T-cell (primary cell): ENCODE data around the gene ATAT1. TPM values are rescaled to one million over a fixed set of nuclear protein-coding genes. Genes with fewer than 3 reads are reported as not detected.

Experiments used
- ATAC-seq, 4 experiments: fragments of 200-7000 bp in 3 of 4; fragments of 150-1000 bp in 1 of 4; cut with Tn5 transposase; replicated peaks in 1 of 4; 1 replicate in 3 of 4; 2 replicates in 1 of 4; pipeline ENCODE4 v1.10.0; 2021; ENCODE audit warnings: moderate library complexity in 3 of 4, mild to moderate bottlenecking in 2 of 4, moderate number of reproducible peaks in 1 of 4
- CTCF ChIA-PET, 2 donors: fragments of 300-600 bp; sonication (Branson Sonifier 250); formaldehyde crosslinking; loops; one replicate each; lab custom pipeline; 2022; ENCODE audit warnings: antibody characterized with exemption in 2 of 2; lab: Charles Lee
- POLR2A ChIA-PET, 2 donors: fragments of 300-600 bp; sonication (Branson Sonifier 250); formaldehyde crosslinking; loops; one replicate each; lab custom pipeline; 2022; ENCODE audit warnings: antibody characterized with exemption in 2 of 2; lab: Charles Lee
- DNase-seq, 35 experiments: peaks; one replicate each; pipeline versions ENCODE4 v3.0.0 to v3.0.0-alpha.2; 2013 to 2023
- H3K27ac ChIP-seq: one replicate; pipeline ENCODE4 v1.5.1; 2013; ENCODE audit warnings: low read length
- H3K27me3 ChIP-seq, 2 experiments: replicated peaks in 1 of 2; 1 replicate in 1 of 2; 2 replicates in 1 of 2; pipeline versions ENCODE4 v1.6.1 to v1.7.0; 2013; ENCODE audit warnings: low read length in 1 of 2, mixed read lengths in 1 of 2; ENCODE audit not compliant: control insufficient read depth in 2 of 2, insufficient read depth in 2 of 2; ENCODE audit errors: extremely low read depth in 1 of 2
- H3K36me3 ChIP-seq, 2 donors: 1 replicate in 1 of 2; 2 replicates in 1 of 2; pipeline versions ENCODE4 v1.6.1 to v1.7.0; 2013; ENCODE audit warnings: low read length in 1 of 2; ENCODE audit not compliant: control insufficient read depth in 2 of 2, insufficient read depth in 1 of 2; ENCODE audit errors: extremely low read depth in 1 of 2
- H3K4me1 ChIP-seq, 2 experiments: 1 replicate in 1 of 2; 2 replicates in 1 of 2; pipeline versions ENCODE4 v1.6.1 to v1.7.0; 2013; ENCODE audit warnings: low read length in 2 of 2, mixed read lengths in 1 of 2; ENCODE audit not compliant: insufficient read depth in 2 of 2, control insufficient read depth in 1 of 2; ENCODE audit errors: extremely low read depth in 1 of 2
- H3K4me3 ChIP-seq, 2 donors: 1 replicate in 1 of 2; 2 replicates in 1 of 2; pipeline versions ENCODE4 v1.5.1 to v1.7.0; 2013; ENCODE audit warnings: mild to moderate bottlenecking in 2 of 2, low read length in 1 of 2, moderate library complexity in 1 of 2; ENCODE audit not compliant: control insufficient read depth in 1 of 2; ENCODE audit errors: extremely low read depth in 1 of 2
- H3K9me3 ChIP-seq: 2 replicates; pipeline ENCODE4 v1.7.0; 2013
- H3K27ac Mint-ChIP-seq, 2 donors: one replicate each; pipeline ENCODE4 v1.8.0; 2020 to 2021; ENCODE audit warnings: mild to moderate bottlenecking in 2 of 2, mixed read lengths in 2 of 2
- H3K27me3 Mint-ChIP-seq, 2 donors: one replicate each; pipeline ENCODE4 v1.8.0; 2021 to 2022; ENCODE audit warnings: mixed read lengths in 2 of 2
- H3K36me3 Mint-ChIP-seq: one replicate; pipeline ENCODE4 v1.8.0; 2021; ENCODE audit warnings: mixed read lengths
- H3K4me1 Mint-ChIP-seq, 3 donors: one replicate each; pipeline ENCODE4 v1.8.0; 2020 to 2022; ENCODE audit warnings: mixed read lengths in 3 of 3, mild to moderate bottlenecking in 1 of 3
- H3K4me3 Mint-ChIP-seq, 3 donors: one replicate each; pipeline ENCODE4 v1.8.0; 2020 to 2022; ENCODE audit warnings: mild to moderate bottlenecking in 3 of 3, mixed read lengths in 3 of 3, moderate library complexity in 3 of 3
- H3K9me3 Mint-ChIP-seq, 3 donors: one replicate each; pipeline ENCODE4 v1.8.0; 2020 to 2022; ENCODE audit warnings: mixed read lengths in 3 of 3
- WGBS: methylation state at CpG from one replicate; pipeline ENCODE4 v1.1.5; 2013; ENCODE audit warnings: missing lambda C conversion rate; ENCODE audit not compliant: insufficient coverage; 5-methylcytosine and 5-hydroxymethylcytosine counted together
- total RNA-seq, 35 experiments: library from RNA in 6 of 35; stranded (reverse) in 6 of 35; fragments of 120-200 nt in 1 of 35; gene quantifications; one replicate each; pipeline versions ENCODE4 v1.2.1 to v1.2.4 and lab custom pipeline; 2013 to 2026

ATAT1 gene
- total RNA-seq, 5 donors from 2014 or later (not counting 1 experiment from before 2014, with no cell fraction given): 6.9 to 11.8 (median 10.4) TPM

GRCh38 chr6:30682143-30683117 lies 55.8 kb downstream of the ATAT1 start:
- no peaks in the 10 kb centered on the region for H3K27me3 ChIP-seq
- no peaks in the 10 kb centered on the region for H3K9me3 ChIP-seq
- H3K4me3 ChIP-seq: peak overlapping the region; percentile 92 to 100
- H3K27ac ChIP-seq: peak overlapping the region; percentile 81
- ChIA-PET POLR2A (interaction anchor here (0.6 to 1.9 kb wide), 7 partner anchors 35 to 1062 kb away, joined by 3 to 9 read pairs (median 4); partner anchors contain the start of gene MDC1 (in 1 of the 2)), CTCF (interaction anchor here (0.6 to 12.3 kb wide), 6 partner anchors 10 to 199 kb away, joined by 4 to 254 read pairs (median 4); partner anchors contain the start of genes DHX16 (in 1 of the 2), MDC1 (in 1 of the 2) and TUBB (in 1 of the 2))
- peaks cover 35 to 62% (median 37%) of the 10 kb centered on the region in 3 donors for H3K4me1 Mint-ChIP-seq
- H3K4me1 ChIP-seq: peaks cover 15 to 48% of the 10 kb centered on the region in 2 experiments
- no peaks in the 10 kb centered on the region for H3K27me3 Mint-ChIP-seq
- H3K4me3 Mint-ChIP-seq: peak overlapping the region; percentile 92 to 97 (median 96)
- H3K36me3 Mint-ChIP-seq: peaks cover 34% of the 10 kb centered on the region
- H3K9me3 Mint-ChIP-seq: no peaks in the 10 kb centered on the region
- 0% methylated on average over 6 of the region's 11 CpGs for WGBS
- H3K27ac Mint-ChIP-seq: peak overlapping the region; percentile 94 to 96
- ATAC-seq (peak; percentile 70 to 75 (median 70)), DNase-seq (peak; percentile 77 to 93 (median 88))
- H3K36me3 ChIP-seq: peaks cover 2 to 38% of the 10 kb centered on the region in 2 donors

- H3K4me3 ChIP-seq: peak overlapping the region; percentile 92 to 100
- WGBS: 0% methylated on average over 5 of the region's 7 CpGs
- Mint-ChIP-seq H3K36me3 (peaks cover 34% of the 10 kb centered on the region), H3K4me3 (peak overlapping the region; percentile 92 to 97 (median 96)), H3K4me1 (peaks cover 44 to 72% (median 46%) of the 10 kb centered on the region in 3 donors), H3K27ac (peak overlapping the region; percentile 94 to 96), H3K9me3 (no peaks in the 10 kb centered on the region), H3K27me3 (no peaks in the 10 kb centered on the region)
- H3K4me1 ChIP-seq: peaks cover 20 to 50% of the 10 kb centered on the region in 2 experiments
- ChIA-PET CTCF (interaction anchor here in 1 of 2 donors (12.3 kb wide), 1 partner anchor 38 kb away, joined by 254 read pairs; the partner anchor contains the start of genes MDC1 and TUBB), POLR2A (interaction anchor here in 1 of 2 donors (1.9 kb wide), 1 partner anchor 39 kb away, joined by 9 read pairs; no protein-coding TSS in a partner anchor)
- ATAC-seq: no peak
- peaks cover 0 to 28% of the 10 kb centered on the region in 2 donors for H3K36me3 ChIP-seq
- no peaks in the 10 kb centered on the region for H3K9me3 ChIP-seq
- peak overlapping the region; percentile 81 for H3K27ac ChIP-seq
- DNase-seq: peak in 2 of 35 experiments; percentile 15 to 23
- H3K27me3 ChIP-seq: no peaks in the 10 kb centered on the region
Observed at GRCh38 chr6:30683183-30683979, 56.7 kb downstream of the ATAT1 start.

- H3K27ac Mint-ChIP-seq: peak overlapping the region; percentile 94 to 96
- H3K9me3 Mint-ChIP-seq: no peaks in the 10 kb centered on the region
- H3K4me3 Mint-ChIP-seq: peak overlapping the region; percentile 92 to 97 (median 96)
- Histone ChIP-seq H3K27me3 (no peaks in the 10 kb centered on the region), H3K27ac (peak overlapping the region; percentile 81), H3K36me3 (peaks cover 0 to 22% of the 10 kb centered on the region in 2 donors), H3K4me1 (peaks cover 20 to 50% of the 10 kb centered on the region in 2 experiments), H3K9me3 (no peaks in the 10 kb centered on the region), H3K4me3 (peak overlapping the region; percentile 92 to 100)
- DNase-seq (peak in 1 of 35 experiments; percentile 13), ATAC-seq (no peak)
- peaks cover 44 to 73% (median 47%) of the 10 kb centered on the region in 3 donors for H3K4me1 Mint-ChIP-seq
- CTCF ChIA-PET: interaction anchor here in 1 of 2 donors (12.3 kb wide), 1 partner anchor 37 kb away, joined by 254 read pairs; the partner anchor contains the start of genes MDC1 and TUBB
- 0% methylated on average over 1 of the region's 2 CpGs for WGBS
- POLR2A ChIA-PET: no interaction called here
- H3K27me3 Mint-ChIP-seq: no peaks in the 10 kb centered on the region
- H3K36me3 Mint-ChIP-seq: peaks cover 31% of the 10 kb centered on the region
Observed at GRCh38 chr6:30683980-30684338, 57.3 kb downstream of the ATAT1 start.

- peak overlapping the region; percentile 92 to 97 (median 96) for H3K4me3 Mint-ChIP-seq
- ATAC-seq: no peak
- peaks cover 26% of the 10 kb centered on the region for H3K36me3 Mint-ChIP-seq
Observed at GRCh38 chr6:30684386-30685156, 57.9 kb downstream of the ATAT1 start.

More at GRCh38 chr6:30684386-30685156, 57.9 kb downstream of the ATAT1 start:
- no peaks in the 10 kb centered on the region for H3K9me3 ChIP-seq
- Mint-ChIP-seq H3K27me3 (no peaks in the 10 kb centered on the region), H3K9me3 (no peaks in the 10 kb centered on the region), H3K4me1 (peaks cover 45 to 73% (median 47%) of the 10 kb centered on the region in 3 donors), H3K27ac (peak overlapping the region; percentile 94 to 98)
- 0% methylated on average over 10 of the region's 21 CpGs for WGBS
- H3K4me1 ChIP-seq: peaks cover 21 to 50% of the 10 kb centered on the region in 2 experiments
- peaks cover 0 to 18% of the 10 kb centered on the region in 2 donors for H3K36me3 ChIP-seq
- POLR2A ChIA-PET: no interaction called here
- CTCF ChIA-PET: interaction anchor here in 1 of 2 donors (12.3 kb wide), 1 partner anchor 37 kb away, joined by 254 read pairs; the partner anchor contains the start of genes MDC1 and TUBB
- peak overlapping the region; percentile 81 for H3K27ac ChIP-seq
- H3K4me3 ChIP-seq: peak overlapping the region; percentile 92 to 100
- no peaks in the 10 kb centered on the region for H3K27me3 ChIP-seq
- peak in 22 of 35 experiments; percentile 21 to 67 (median 36) for DNase-seq
